Trophoblast cell (in vitro differentiated cells and primary cell): Measurements from ENCODE around the gene RGSL1.
A peak's percentile ranks its signal among the peaks of the same experiment; 100 is the strongest.

Source experiments
- DNase-seq, 2 donors: peaks; one replicate each; pipeline ENCODE4 v3.0.0-alpha.2; 2016
- H2AFZ ChIP-seq: 2 replicates; pipeline ENCODE4 v1.6.1; 2013; ENCODE audit warnings: low read length, moderate library complexity, mild to moderate bottlenecking; ENCODE audit not compliant: insufficient read depth, poor library complexity
- H2AK5ac ChIP-seq: 2 replicates; pipeline ENCODE4 v1.6.1; 2013; ENCODE audit warnings: mild to moderate bottlenecking, low read length
- H2BK120ac ChIP-seq: 2 replicates; pipeline ENCODE4 v1.6.1; 2013; ENCODE audit warnings: low read length, mild to moderate bottlenecking, moderate library complexity; ENCODE audit not compliant: insufficient read depth, poor library complexity
- H2BK12ac ChIP-seq: 2 replicates; pipeline ENCODE4 v1.6.1; 2013; ENCODE audit warnings: mild to moderate bottlenecking, low read length, moderate library complexity
- H2BK5ac ChIP-seq: 2 replicates; pipeline ENCODE4 v1.6.1; 2013; ENCODE audit warnings: low read length, low read depth, moderate library complexity, mild to moderate bottlenecking; ENCODE audit not compliant: poor library complexity
- H3K14ac ChIP-seq: 2 replicates; pipeline ENCODE4 v1.6.1; 2013; ENCODE audit warnings: mild to moderate bottlenecking, low read length
- H3K18ac ChIP-seq: 2 replicates; pipeline ENCODE4 v1.6.1; 2013; ENCODE audit warnings: mild to moderate bottlenecking, low read length
- H3K23ac ChIP-seq: 2 replicates; pipeline ENCODE4 v1.6.1; 2013; ENCODE audit warnings: low read length
- H3K27ac ChIP-seq: 2 replicates; pipeline ENCODE4 v1.5.1; 2013; ENCODE audit warnings: low read depth, mild to moderate bottlenecking, inconsistent platforms, low read length, moderate library complexity
- H3K27me3 ChIP-seq: 2 replicates; pipeline ENCODE4 v1.6.1; 2013; ENCODE audit warnings: inconsistent platforms, mild to moderate bottlenecking, low read length, moderate library complexity; ENCODE audit not compliant: insufficient read depth
- H3K36me3 ChIP-seq, 2 experiments: 1 replicate in 1 of 2; 2 replicates in 1 of 2; pipeline ENCODE4 v1.6.1; 2013; ENCODE audit warnings: low read length in 2 of 2, mild to moderate bottlenecking in 2 of 2, moderate library complexity in 1 of 2; ENCODE audit not compliant: insufficient read depth in 2 of 2, control insufficient read depth in 1 of 2
- H3K4ac ChIP-seq: 2 replicates; pipeline ENCODE4 v1.6.1; 2013; ENCODE audit warnings: low read depth, mild to moderate bottlenecking, low read length, moderate library complexity
- H3K4me1 ChIP-seq, 2 experiments: 1 replicate in 1 of 2; 2 replicates in 1 of 2; pipeline ENCODE4 v1.6.1; 2013; ENCODE audit warnings: low read length in 2 of 2, mild to moderate bottlenecking in 2 of 2, moderate library complexity in 1 of 2; ENCODE audit not compliant: insufficient read depth in 2 of 2, control insufficient read depth in 1 of 2
- H3K4me2 ChIP-seq: 2 replicates; pipeline ENCODE4 v1.6.1; 2013; ENCODE audit warnings: inconsistent platforms, mild to moderate bottlenecking, low read length, moderate library complexity
- H3K4me3 ChIP-seq: 2 replicates; pipeline ENCODE4 v1.5.1; 2013; ENCODE audit warnings: mild to moderate bottlenecking, low read depth, low read length, inconsistent platforms
- H3K79me1 ChIP-seq: one replicate; pipeline ENCODE4 v1.6.1; 2013; ENCODE audit warnings: low read length
- H3K79me2 ChIP-seq: 2 replicates; pipeline ENCODE4 v1.6.1; 2013; ENCODE audit warnings: low read length, mild to moderate bottlenecking; ENCODE audit not compliant: control insufficient read depth, insufficient read depth, poor library complexity
- H3K9ac ChIP-seq: 2 replicates; pipeline ENCODE4 v1.6.1; 2013; ENCODE audit warnings: mild to moderate bottlenecking, low read length
- H3K9me3 ChIP-seq: 2 replicates; pipeline ENCODE4 v1.6.1; 2013; ENCODE audit warnings: low read depth, mild to moderate bottlenecking, control low read depth, inconsistent platforms, low read length; ENCODE audit not compliant: insufficient read depth
- H4K12ac ChIP-seq: 2 replicates; pipeline ENCODE4 v1.6.1; 2013; ENCODE audit warnings: low read depth, mild to moderate bottlenecking, low read length, moderate library complexity
- H4K8ac ChIP-seq: 2 replicates; pipeline ENCODE4 v1.6.1; 2013; ENCODE audit warnings: low read depth, mild to moderate bottlenecking, low read length, moderate library complexity
- H4K91ac ChIP-seq: one replicate; pipeline ENCODE4 v1.6.1; 2013; ENCODE audit warnings: low read depth, mild to moderate bottlenecking, low read length, moderate library complexity
- WGBS: extraction: QIAGEN DNeasy Blood & Tissue Kit; methylation state at CpG from one replicate; pipeline ENCODE4 v1.1.7; 2013; ENCODE audit warnings: missing lambda C conversion rate; ENCODE audit not compliant: insufficient read length, insufficient coverage; ENCODE audit errors: extremely low coverage; 5-methylcytosine and 5-hydroxymethylcytosine counted together

Gene RGSL1

DNA sequence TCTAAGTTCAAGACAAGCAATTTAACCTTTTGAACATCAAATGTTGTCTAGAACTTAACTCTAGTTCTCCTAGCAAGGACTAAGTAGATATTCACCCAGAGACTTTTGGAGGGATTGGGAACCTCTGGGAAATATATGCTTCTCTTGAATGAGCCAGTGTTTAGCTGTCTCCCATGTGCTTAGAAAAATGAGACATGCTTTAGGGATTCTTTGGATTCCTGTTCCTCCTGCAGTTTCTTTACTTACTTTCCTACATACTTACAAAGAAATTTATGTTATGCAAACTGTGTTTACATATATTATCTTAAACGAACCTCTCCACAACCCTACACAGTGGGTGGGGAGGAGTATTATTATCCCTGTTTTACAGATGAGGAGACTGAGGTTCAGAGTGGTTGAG lies 99.9 kb downstream of the RGSL1 start:
- no peak overlapping the region for H2BK120ac ChIP-seq
- no peaks in the 10 kb centered on the region for H3K79me1 ChIP-seq
- no peak overlapping the region for H2BK5ac ChIP-seq
- H4K12ac ChIP-seq, result no peak overlapping the region
- H4K91ac ChIP-seq, result no peak overlapping the region
- no peak overlapping the region for H3K18ac ChIP-seq
- H2AK5ac ChIP-seq, result no peak overlapping the region
- H3K4me1 ChIP-seq, result no peaks in the 10 kb centered on the region
- no peak overlapping the region for H3K4me2 ChIP-seq
- no peak overlapping the region for H3K14ac ChIP-seq
- H4K8ac ChIP-seq, result no peak overlapping the region
- whole genome bisulfite sequencing, result no CpG with 5 or more reads among the region's 1 CpG
- H3K23ac ChIP-seq, result no peak overlapping the region
- no peak overlapping the region for H2AFZ ChIP-seq
- H3K27me3 ChIP-seq, result no peaks in the 10 kb centered on the region
- H3K4ac ChIP-seq, result no peak overlapping the region
- H3K4me3 ChIP-seq, result no peak overlapping the region
- H3K36me3 ChIP-seq, result no peaks in the 10 kb centered on the region
- no peaks in the 10 kb centered on the region for H3K79me2 ChIP-seq
- no peak overlapping the region for H2BK12ac ChIP-seq
- peaks cover 2% of the 10 kb centered on the region for H3K9me3 ChIP-seq
- H3K9ac ChIP-seq, result no peak overlapping the region
- H3K27ac ChIP-seq, result no peak overlapping the region
- peak in 1 of 2 donors; percentile 50 for DNase-seq

DNA sequence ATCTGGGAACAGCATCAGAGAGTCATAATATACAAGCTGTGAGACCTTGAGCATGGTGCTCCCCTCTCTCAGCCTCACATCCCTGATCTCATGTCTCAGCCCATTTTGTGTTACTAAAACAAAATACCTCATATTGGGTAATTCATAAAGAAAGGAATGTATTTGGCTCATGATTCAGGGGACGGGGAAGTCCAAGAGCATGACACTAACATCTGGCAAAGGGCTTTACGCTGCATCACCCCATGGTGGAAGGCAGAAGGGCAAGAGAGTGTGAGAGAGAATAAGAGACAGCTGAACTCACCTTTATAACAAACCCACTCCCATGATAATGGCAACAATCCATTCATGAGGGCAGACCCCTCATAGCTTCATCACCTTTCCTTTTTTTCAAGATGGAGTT lies 102.6 kb downstream of the RGSL1 start:
- WGBS, result no CpG with 5 or more reads among the region's 2 CpGs
- H2AK5ac ChIP-seq, result no peak overlapping the region
- H3K18ac ChIP-seq, result no peak overlapping the region
- H3K27me3 ChIP-seq, result no peaks in the 10 kb centered on the region
- no peak overlapping the region for H3K4me3 ChIP-seq
- no peak overlapping the region for H3K14ac ChIP-seq
- H3K4me2 ChIP-seq, result no peak overlapping the region
- H2AFZ ChIP-seq, result no peak overlapping the region
- no peak overlapping the region for H2BK120ac ChIP-seq
- H3K9me3 ChIP-seq, result peaks cover 2% of the 10 kb centered on the region
- H2BK12ac ChIP-seq, result no peak overlapping the region
- DNase-seq, result no peak
- no peaks in the 10 kb centered on the region for H3K79me2 ChIP-seq
- no peak overlapping the region for H2BK5ac ChIP-seq
- H3K4me1 ChIP-seq, result no peaks in the 10 kb centered on the region
- no peak overlapping the region for H4K91ac ChIP-seq
- no peak overlapping the region for H3K27ac ChIP-seq
- no peak overlapping the region for H3K23ac ChIP-seq
- H3K79me1 ChIP-seq, result no peaks in the 10 kb centered on the region
- H4K8ac ChIP-seq, result no peak overlapping the region
- no peak overlapping the region for H3K4ac ChIP-seq
- H3K9ac ChIP-seq, result no peak overlapping the region
- no peak overlapping the region for H4K12ac ChIP-seq
- H3K36me3 ChIP-seq, result no peaks in the 10 kb centered on the region

GRCh38 chr1:182555493-182555892 lies 105.5 kb downstream of the RGSL1 start:
- H4K91ac ChIP-seq, result no peak overlapping the region
- no peak overlapping the region for H2AFZ ChIP-seq
- no peak overlapping the region for H2AK5ac ChIP-seq
- H2BK5ac ChIP-seq, result no peak overlapping the region
- no peak for DNase-seq
- no peak overlapping the region for H4K8ac ChIP-seq
- no peak overlapping the region for H3K4ac ChIP-seq
- no peak overlapping the region for H2BK12ac ChIP-seq
- WGBS, result no CpG with 5 or more reads among the region's 1 CpG
- H3K27ac ChIP-seq, result no peak overlapping the region
- no peak overlapping the region for H3K14ac ChIP-seq
- no peak overlapping the region for H3K9ac ChIP-seq
- no peak overlapping the region for H4K12ac ChIP-seq
- H3K23ac ChIP-seq, result no peak overlapping the region
- H3K79me1 ChIP-seq, result no peaks in the 10 kb centered on the region
- H3K4me3 ChIP-seq, result no peak overlapping the region
- H3K27me3 ChIP-seq, result no peaks in the 10 kb centered on the region
- no peaks in the 10 kb centered on the region for H3K79me2 ChIP-seq
- no peak overlapping the region for H2BK120ac ChIP-seq
- no peak overlapping the region for H3K4me2 ChIP-seq
- H3K36me3 ChIP-seq, result no peaks in the 10 kb centered on the region
- no peak overlapping the region for H3K18ac ChIP-seq
- peaks cover 2% of the 10 kb centered on the region for H3K9me3 ChIP-seq
- no peaks in the 10 kb centered on the region for H3K4me1 ChIP-seq

DNA sequence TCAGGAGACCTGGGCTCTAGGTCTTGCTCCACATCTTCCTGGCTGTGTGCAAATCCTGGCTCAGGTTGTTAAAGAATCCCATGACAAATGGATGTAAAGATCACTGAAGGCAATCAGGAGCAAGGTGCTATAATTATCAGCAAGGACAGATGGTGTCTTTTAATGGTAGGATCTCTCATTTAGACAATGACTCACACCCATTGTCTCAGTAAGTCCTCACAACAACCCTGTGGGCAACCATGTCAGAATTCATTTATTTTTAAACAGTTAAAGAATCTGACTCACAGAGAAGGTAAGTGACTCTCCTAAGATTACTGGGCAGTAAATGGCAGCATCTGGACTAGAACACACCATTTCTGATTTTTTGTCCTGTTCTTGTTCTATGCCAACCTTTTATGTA lies 106.3 kb downstream of the RGSL1 start:
- Histone ChIP-seq H2BK12ac (no peak overlapping the region), H2AFZ (no peak overlapping the region), H3K27me3 (no peaks in the 10 kb centered on the region), H4K91ac (no peak overlapping the region), H3K79me1 (no peaks in the 10 kb centered on the region), H3K27ac (no peak overlapping the region), H4K8ac (no peak overlapping the region), H2AK5ac (no peak overlapping the region), H3K18ac (no peak overlapping the region), H3K4me2 (no peak overlapping the region), H2BK5ac (no peak overlapping the region), H3K4me3 (no peak overlapping the region), H3K79me2 (no peaks in the 10 kb centered on the region), H3K14ac (no peak overlapping the region), H4K12ac (no peak overlapping the region), H3K4ac (no peak overlapping the region), H2BK120ac (no peak overlapping the region), H3K4me1 (no peaks in the 10 kb centered on the region), H3K23ac (no peak overlapping the region), H3K9ac (no peak overlapping the region), H3K36me3 (no peaks in the 10 kb centered on the region), H3K9me3 (peaks cover 2% of the 10 kb centered on the region)
- no peak for DNase-seq
